ENCODE measurements around the gene GGT1.

DNA sequence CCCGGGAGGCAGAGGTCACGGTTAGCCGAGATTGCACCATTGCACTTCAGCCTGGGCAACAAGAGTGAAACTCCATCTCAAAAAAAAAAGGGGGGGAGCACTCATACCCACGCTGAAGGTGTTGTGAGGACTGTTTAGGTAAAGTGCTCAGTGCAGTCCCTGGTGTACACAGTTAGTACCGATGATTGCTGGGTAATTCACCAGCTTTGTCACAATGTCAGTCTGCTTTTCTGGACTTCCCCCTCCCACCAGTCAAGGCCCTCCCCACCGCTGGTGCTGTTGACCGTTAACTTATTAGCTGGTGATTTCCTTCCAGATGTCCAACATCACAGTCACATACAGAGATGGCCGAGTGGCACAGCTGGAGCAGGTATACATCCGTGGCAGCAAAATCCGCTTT, 35.3 kb upstream of the GGT1 start:
- TF ChIP-seq, protein P1, sequence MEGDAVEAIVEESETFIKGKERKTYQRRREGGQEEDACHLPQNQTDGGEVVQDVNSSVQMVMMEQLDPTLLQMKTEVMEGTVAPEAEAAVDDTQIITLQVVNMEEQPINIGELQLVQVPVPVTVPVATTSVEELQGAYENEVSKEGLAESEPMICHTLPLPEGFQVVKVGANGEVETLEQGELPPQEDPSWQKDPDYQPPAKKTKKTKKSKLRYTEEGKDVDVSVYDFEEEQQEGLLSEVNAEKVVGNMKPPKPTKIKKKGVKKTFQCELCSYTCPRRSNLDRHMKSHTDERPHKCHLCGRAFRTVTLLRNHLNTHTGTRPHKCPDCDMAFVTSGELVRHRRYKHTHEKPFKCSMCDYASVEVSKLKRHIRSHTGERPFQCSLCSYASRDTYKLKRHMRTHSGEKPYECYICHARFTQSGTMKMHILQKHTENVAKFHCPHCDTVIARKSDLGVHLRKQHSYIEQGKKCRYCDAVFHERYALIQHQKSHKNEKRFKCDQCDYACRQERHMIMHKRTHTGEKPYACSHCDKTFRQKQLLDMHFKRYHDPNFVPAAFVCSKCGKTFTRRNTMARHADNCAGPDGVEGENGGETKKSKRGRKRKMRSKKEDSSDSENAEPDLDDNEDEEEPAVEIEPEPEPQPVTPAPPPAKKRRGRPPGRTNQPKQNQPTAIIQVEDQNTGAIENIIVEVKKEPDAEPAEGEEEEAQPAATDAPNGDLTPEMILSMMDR (IDR thresholded peaks at IDR 0.05): no peak
- no peak for TF ChIP-seq POLR2A (IDR thresholded peaks at IDR 0.05)
